DMS79 treated with DMSO at 0.1 percent for 48 hours (cell line): ENCODE results near the gene INPP1.

Experiments
- DNase-seq: peaks from one replicate; lab custom pipeline; 2025; lab: John Stamatoyannopoulos, UW

INPP1 gene

DNA sequence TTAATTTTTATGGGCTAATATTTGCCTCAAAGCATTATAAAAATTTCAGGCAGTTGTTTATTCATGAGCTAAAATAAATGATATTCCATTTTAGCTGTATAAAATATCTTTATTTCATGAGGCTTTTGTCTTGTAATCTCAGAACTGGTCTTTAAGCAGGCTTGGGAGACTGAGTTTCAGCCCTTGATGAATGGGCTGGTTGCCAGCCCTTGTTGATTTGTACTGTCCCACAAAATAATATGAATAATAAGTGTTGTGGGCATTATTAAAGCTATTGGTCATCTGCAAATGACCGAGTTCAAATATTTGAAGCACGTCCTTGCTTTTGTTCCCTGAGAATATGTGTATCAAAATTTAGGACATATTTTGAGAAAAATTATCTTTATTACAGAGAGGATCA is 18.2 kb downstream of the INPP1 start:
- DNase-seq = no peak

DNA sequence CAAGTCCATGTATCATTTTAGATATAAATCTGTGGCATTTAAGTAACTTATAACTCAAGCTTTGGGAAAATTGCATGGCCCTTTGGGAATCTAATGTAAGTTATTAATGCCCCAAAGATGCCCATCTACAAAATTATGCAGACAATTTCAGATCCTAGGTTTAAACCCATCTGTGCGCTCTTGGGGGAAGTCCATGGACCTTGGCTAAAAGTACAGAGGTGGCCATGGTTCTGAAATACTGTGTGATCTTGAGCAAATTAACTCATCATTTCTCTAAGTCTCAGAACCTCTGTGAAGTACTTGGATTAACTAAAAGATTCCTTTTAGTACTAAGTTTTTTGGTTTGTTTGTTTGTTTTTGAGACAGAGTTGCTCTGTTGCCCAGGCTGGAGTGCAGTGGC is 19.5 kb downstream of the INPP1 start:
- DNase-seq = no peak

DNA sequence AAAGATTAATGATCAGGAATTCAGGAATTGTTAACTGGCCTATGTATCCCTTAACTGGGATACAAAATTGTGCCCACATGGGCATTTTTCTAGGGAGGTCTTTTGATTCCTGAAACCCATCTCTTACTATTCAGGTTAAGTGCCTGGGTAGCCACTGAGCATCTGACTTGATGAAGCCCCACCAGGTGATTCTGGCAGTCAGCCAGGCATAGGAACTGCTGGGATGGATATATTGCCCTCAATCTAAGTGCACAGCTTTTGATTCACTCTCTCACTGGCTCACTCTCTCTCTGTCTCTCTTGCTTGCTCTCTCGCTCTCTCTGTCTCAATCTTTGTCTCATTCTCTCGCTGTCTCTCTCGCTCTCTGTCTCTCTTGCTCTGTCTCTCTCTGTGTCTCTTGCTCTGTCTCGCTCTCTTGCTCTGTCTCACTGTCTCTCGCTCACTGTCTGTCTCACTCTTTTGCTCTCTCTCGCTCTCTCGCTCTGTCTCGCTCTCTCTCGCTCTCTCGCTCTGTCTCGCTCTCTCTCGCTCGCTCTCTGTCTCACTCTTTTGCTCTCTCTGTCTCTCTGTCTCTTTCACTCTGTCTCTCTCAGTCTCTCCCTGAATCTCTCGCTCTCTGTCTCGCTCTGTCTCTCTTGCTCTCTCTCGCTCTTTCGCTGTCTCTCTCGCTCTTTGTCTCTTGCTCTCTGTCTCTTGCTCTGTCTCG is 22.3 kb downstream of the INPP1 start:
- DNase-seq = no peak

DNA sequence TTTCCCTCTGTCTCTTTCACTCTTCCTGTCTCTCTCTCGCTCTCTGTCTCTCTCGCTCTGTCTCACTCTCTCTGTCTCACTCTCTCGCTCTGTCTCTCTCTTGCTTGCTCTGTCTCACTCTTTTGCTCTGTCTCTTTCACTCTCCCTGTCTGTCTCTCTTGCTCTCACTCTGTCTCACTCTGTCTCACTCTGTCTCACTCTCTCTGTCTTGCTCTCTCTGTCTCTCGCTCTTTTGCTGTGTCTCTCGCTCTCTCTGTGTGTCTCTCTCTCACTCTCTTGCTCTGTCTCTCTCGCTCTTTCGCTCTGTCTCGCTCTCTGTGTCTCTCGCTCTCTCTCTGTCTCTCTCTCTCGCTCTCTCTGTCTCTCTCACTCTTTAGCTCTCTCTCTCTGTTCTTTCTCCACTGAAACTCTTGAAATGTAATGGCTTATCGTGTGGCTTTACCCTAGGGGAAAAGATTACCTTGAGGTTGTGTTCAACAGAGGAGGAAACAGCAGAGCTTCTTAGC is 22.9 kb downstream of the INPP1 start:
- DNase-seq = no peak

DNA sequence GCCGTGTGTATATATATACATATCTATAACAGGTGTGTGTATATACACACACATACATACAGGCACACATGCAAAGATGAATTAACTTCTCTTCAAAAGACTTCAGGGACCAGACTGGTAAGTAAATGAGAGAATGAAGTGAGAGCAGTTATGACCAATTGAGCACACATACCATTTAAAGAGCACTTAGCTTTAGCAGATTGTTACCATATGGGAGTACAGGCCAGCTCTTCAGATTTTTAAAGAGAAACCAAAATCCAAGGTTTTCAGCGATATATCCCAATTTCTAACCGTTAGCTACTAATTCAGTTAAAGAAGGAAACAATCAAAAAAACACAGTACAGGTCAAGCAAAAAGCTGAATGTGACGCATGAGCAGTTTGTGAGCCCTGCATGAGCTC is 23.7 kb downstream of the INPP1 start:
- DNase-seq = peak; percentile 28

DNA sequence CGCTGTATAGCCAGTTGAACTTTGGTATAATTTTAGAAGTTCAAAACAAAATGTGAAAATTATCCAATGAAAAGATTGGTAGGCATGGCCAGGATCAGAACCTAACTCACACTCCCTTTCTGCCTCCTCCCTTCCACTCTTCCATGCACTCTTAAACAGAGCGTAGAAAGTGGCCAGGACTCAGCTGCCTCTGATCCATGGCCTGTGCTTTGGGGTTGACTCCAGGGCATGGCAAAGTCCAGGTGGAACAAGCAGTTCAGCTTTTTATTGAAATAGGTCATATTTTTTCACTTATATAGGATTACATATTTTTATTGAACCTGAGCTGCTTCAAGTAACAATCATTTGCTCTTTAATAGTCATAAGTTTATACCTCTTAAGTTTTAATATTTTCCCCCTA is 26.2 kb downstream of the INPP1 start:
- no peak for DNase-seq

DNA sequence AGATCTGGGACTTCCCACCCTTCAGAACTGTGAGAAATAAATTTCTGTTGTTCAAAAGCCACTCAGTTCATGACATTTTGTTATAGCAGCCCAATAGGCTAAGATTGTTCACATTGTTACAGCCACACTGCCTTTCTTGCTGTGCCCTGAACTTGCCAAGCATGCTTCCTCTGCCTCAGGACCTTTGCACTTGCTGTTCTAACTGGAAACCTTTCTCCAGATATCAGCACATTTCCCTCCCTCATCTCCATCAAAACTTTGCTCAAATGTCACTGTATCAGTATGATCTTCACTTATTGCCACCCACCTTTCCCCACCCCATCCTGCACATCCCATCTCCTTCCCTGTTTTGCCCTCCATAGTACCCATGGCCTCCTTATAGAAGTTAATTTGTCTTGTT is 32.7 kb downstream of the INPP1 start:
- no peak for DNase-seq

DNA sequence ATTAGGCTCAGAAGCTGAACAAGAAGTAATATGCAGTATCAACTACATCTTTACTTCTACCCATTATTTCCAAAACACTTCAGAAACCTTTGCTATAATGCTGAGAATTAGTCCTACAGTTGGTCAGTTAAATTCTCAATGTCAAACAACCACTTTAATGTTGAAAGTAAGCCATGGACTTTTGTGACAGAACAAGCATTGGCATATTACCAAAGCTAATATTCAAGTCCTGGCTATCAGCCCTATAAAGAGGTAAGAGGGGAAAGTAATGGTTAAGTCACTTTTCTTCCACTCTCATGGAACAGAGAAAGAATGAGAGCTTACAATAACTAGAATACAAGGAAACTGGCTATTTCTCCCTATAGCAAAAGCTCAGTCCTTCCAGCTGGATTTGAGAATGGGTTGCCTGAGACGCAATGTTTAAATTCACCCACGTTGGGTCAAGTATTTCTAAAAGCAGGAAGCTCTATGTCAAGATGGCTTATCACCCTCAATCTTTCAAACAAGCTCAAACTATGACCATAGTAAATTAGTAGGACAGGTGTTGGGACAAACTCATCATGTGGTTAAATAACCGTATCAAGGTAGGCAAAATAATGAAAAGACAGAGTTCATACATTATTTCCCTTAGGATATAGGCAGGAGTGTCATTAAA is 33.3 kb downstream of the INPP1 start:
- DNase-seq = peak; percentile 43

DNA sequence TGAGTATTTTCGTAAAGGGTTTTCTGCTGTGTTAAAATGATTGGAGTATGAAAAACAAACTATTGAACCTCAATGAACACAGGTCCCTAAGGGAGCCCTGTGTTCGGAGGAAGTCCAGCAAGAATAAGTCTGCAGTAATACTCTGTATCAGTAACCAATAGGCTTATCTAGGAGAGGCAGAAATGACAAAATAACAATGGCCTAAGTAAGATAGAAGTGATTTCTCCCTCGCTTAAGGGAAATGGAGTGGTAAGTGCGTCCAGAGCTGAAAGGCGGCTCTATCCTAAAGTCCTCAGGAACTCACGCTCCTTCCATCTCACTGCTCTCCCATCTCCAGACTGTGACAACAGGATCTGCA is 35.5 kb downstream of the INPP1 start:
- no peak for DNase-seq

DNA sequence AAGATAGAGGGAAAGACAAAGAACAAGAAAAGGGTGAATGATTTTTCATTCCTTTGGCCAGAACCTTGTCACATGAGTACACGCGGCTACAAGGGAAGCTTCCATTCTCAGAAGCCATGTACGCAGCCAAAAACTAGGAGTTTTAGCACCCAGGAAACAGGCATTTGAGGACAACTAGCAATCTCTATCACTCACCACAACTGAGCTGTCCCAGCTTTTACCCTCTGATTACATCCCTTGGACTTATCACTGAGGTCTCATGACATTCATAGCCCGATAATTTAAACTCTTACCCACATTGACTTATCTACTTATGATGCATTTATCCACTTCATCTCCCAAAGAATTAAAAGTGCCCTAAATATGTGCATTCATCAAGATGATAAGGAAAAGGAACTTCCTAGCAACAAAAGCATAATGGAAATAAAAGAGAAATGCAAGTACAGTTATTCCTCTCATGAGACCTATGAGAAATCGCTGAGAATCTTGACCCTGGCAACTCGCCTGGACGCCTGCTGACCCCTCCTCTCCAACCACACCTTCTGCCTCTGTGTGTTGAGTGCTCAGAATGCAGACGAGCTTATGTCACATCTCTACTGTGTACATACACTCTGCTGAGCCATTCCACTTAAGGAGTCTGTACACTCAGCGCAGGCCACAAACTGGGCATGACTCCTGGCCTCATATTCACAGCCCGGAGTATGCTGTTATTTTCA is 36.0 kb downstream of the INPP1 start:
- peak; percentile 58 for DNase-seq

DNA sequence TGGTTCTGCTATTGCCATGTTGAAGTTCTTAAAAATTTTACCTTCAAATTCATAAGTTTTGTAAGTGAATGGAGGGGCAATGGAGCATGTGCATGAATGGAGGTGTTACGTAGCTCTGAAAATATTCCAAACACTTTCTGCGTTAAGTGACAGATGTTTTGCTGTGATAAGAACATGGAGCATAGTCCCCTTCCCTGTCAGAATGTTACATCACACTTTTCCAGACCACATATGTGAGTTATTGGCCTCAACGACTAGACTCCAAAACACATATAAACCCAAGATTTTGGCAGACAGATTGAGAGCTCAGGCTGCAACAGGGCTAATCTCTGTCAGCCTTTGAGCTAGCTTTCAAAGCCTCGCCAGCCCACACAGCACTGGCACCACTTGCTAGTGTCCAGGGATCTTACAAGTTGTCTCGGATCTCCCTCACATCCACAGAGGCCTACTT is 37.6 kb downstream of the INPP1 start:
- no peak for DNase-seq

DNA sequence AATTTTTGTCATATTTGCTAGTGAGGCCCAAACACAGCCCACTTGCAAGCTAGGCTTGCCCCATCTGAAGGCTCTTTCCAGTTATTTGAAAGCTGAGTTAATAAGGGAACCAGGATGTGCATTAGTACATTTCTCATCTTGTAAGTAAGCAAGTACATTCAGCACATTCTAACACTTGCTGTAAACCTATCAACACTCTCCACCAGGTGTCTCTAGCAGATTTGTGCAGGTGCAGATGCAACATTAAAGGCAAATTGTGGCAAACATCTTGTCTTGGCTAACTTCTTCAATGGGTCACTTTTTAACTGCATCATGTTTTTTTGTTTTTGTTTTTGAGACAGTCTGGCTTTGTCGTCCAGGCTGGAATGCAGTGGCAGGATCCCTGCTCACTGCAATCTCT is 39.5 kb downstream of the INPP1 start:
- peak; percentile 70 for DNase-seq

DNA sequence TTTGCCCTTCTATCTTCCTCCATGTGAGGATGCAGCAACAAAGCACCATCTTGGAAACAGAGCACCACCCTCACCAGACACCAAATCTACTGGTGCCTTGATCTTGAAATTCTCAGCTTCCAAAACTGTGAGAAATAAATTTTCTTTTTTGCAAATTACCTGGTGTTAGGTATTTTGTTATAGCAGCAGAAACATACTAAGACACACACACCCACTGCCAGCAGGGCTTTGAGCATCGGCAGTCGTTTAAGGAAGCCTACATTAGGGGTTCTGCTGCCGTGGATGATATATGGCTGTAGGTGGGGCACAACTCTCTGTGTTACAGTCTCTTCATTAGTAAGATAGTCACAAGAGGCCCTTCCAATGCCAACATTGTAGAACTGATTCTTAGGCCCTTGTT is 44.0 kb downstream of the INPP1 start:
- DNase-seq = no peak

DNA sequence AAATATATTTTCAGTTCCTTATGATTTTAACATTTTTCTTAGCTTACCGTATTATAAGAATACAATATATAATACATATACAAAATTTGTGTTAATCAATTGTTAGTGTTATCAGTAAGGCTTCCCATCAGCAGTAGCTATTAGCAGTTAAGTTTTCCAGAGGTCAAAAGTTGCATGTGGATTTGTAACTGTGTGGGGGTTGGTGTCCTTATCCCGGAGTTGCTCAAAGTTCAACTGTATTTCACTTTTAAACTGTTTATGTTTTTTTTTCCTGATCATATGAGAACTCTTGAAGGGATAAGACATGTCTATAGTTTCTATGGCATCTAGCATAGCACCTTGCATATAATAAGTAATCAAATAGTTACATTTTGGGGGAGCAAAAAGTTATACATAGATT is 52.9 kb downstream of the INPP1 start:
- DNase-seq = no peak

DNA sequence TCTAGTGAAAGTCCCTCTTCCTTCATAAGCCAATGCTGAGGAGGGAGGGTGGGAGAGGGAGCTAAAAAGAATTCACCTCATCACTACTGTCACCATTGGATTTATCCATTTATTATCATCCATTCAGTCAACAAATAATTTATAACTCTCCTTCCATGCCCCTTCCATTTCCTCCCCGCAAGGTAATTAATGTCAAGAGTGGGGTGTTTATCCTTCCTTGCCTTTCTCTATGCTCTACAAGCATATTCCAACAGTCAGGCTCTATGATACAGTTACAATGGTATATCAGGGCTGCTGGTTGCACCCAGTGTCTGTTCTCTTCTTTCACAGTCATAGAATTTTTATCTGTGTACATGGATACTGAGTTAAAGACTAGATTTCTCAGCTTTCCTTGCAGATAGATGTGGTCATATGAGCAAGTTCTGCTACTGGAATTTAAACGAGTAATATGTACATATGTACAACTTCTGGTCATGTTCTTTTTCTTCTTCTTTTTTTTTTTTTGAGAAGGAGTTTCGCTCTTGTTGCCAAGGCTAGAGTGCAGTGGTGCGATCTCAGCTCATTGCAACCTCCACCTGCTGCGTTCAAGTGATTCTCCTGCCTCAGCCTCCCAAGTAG is 59.7 kb downstream of the INPP1 start:
- DNase-seq = no peak

DNA sequence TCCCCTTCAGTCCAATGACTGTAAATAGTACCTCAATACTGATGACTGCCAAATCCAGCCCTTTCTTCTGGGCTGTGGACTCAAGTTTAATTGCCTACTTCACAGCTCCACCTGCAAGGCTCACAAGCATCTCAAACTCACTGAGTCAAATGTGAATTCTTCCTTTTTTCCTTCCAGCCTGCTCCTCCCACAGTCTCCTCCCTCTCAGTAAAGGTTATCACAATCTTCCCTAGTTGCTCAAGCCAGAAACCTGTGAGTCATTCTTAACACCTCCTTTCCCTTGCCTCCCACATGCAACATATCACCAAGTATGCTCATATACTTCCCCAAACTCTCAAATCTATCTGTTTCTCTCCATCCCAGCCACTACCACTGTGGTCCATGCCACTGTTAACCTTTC is 61.1 kb downstream of the INPP1 start:
- DNase-seq = peak; percentile 69

DNA sequence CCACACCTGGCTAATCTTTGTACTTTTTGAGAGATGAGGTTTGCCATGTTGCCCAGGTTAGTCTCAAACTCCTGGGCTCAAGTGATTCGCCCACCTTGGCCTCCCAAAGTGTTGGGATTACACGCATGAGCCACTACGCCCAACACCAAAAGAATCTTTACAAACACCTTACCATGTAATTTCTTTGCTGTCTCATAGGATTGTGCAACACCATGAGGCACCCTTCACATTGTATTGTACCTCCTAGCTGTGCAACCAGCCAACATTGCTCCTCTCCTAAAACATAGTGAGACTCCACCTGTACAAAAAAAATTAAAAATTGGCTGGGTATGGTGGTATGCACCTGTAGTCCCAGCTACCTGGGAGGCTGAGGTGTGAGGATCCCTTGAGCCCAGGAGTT is 61.7 kb downstream of the INPP1 start:
- DNase-seq = no peak

DNA sequence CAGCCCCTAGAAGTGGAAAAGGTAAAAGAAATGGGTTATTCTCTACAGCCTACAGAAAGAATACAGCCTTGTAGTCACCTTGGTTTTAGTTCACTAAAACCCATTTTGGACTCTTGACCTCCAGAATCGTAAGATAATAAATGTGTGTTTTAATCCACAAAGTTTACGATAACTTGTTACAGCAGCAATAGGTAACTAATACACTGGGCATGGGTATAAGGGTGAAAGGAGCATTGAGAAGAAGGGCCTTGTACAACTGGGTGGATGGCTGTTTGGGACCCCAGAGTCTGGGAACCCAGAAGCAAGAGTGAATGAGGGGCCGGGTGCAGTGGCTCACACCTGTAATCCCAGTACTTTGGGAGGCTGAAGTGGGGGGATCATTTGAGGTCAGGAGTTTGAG is 62.6 kb downstream of the INPP1 start:
- DNase-seq = no peak

DNA sequence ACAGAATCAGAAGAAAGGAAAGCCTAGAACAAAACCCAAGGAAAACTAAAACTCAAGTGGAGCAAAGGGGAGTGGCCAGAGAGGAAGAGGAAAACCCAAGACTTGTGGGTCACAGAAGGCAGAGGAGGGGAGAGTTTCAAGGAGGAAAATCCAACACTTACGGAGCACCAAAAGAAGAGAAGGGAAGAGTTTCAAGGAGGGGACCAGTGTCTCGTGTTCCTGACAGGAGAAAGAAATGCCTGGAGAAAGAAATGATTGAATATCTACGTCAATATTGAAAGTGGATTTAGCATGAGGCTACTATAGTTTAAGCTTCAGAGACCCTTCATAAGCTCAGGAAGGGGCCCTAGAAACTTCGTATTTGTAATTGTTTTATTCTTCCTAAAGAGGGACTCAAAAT is 63.4 kb downstream of the INPP1 start:
- DNase-seq = no peak

DNA sequence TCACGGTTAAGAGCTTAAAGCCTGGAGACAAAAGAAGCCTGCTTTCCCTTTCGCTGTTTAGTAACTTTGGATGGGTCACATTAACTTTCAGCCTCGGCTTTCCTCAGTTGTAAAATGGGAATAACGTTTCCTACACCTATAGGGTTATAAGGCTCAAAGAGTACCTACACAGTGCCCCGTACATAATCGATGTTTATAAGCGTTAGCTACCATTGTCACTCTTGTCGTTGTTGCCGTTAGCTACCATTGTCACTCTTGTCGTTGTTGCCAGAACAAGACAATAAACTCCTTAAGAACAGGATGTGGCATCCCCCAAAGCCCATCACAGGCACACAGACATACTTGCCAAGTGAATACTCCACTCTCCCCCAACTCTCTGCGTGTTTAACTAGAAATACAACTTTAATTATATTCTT is 63.9 kb downstream of the INPP1 start:
- peak; percentile 43 for DNase-seq

DNA sequence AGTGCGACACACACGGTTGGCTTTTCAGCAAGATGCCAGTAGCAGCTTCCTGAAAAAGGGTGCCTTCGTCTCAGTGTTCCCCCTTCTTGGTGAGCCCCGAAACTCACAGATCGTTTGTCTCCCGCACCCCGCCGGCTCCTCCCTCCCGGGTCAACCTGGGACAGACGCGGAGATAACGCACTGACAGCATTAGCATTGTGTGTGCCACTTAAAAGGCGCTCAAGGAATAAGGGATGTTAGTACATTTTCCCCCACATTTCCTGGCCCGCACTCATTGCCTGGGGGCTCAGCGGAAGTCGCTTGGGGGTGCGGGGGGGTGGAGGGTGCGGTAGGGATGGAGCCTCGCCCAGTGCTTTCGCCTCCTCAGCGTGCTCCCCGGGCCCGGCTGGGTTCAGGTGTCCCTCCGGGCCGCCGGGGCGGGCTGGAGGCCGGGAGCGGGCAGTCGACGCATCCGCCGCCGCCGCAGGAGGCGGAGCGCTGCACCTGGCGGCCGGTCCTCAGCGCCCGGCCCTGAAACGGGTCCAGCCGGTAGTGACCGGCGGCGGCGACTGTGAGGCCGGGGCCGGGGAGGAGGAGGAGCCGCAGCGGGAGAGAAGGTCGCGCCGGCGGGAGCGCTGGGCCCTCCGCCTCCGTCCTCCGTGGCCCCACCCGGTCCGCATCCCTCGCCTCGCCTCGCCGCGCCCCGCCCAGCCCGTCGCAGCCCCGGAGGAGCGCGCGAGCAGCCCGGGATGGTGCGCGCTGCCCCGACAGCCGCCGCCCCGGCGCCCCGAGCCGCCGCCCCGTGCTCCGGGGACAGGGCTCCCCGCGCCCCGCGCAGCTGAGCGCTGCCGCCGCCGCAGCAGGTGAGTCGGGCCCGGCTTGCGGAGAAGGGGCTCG is 64.5 kb downstream of the INPP1 start, which contains the start of gene MFSD6:
MFSD6 (plus strand) TSS at position 694 of the 876 bp plus-strand sequence. CDS start 27,675 bp downstream, outside the sequence.
- peak; percentile 60 for DNase-seq
